Measurements from ENCODE around the gene PIAS2.
"Not testable (repeated sequence)": the region's sequence is repeated elsewhere in the genome, so short reads cannot be mapped to it uniquely, and the experiment has no call there.

PIAS2 gene

DNA sequence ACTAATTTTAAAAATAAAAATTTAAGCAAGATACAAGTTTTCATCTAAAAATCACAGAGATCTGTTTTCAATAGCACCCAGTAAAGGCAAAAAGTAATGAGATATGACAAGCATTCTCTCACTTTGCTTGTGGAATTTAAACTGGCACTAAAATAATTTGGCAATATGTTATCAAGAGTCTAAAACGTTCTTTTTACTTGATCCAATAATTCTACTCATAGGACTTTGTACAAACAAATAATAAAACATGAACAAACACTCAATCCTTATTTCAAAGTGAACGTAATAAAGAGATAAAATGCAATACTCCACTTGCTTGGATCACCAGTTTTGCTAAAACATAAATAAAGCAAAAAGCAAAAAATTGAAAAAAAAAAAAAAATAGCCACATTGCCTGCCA, 30.4 kb downstream of the PIAS2 start:
- peak; percentile 63 for DNase-seq (ENCODE audit: low read depth)
- TF ChIP-seq, protein P1, sequence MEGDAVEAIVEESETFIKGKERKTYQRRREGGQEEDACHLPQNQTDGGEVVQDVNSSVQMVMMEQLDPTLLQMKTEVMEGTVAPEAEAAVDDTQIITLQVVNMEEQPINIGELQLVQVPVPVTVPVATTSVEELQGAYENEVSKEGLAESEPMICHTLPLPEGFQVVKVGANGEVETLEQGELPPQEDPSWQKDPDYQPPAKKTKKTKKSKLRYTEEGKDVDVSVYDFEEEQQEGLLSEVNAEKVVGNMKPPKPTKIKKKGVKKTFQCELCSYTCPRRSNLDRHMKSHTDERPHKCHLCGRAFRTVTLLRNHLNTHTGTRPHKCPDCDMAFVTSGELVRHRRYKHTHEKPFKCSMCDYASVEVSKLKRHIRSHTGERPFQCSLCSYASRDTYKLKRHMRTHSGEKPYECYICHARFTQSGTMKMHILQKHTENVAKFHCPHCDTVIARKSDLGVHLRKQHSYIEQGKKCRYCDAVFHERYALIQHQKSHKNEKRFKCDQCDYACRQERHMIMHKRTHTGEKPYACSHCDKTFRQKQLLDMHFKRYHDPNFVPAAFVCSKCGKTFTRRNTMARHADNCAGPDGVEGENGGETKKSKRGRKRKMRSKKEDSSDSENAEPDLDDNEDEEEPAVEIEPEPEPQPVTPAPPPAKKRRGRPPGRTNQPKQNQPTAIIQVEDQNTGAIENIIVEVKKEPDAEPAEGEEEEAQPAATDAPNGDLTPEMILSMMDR (IDR thresholded peaks at IDR 0.05; ENCODE audit: control insufficient read depth, extremely low read depth, insufficient read depth): no peak
- H3K4me3 ChIP-seq (ENCODE audit: low read depth, low read length): peak overlapping the region; percentile 30; the same call in 1 of the 2 replicates

- DNase-seq (ENCODE audit: low read depth): no peak
- TF ChIP-seq, protein P1 (IDR thresholded peaks at IDR 0.05; ENCODE audit: control insufficient read depth, extremely low read depth, insufficient read depth): no peak
- no peak overlapping the region for H3K4me3 ChIP-seq (ENCODE audit: low read depth, low read length)
Measured at GRCh38 chr18:46883180-46883579, 34.1 kb downstream of the PIAS2 start.

DNA sequence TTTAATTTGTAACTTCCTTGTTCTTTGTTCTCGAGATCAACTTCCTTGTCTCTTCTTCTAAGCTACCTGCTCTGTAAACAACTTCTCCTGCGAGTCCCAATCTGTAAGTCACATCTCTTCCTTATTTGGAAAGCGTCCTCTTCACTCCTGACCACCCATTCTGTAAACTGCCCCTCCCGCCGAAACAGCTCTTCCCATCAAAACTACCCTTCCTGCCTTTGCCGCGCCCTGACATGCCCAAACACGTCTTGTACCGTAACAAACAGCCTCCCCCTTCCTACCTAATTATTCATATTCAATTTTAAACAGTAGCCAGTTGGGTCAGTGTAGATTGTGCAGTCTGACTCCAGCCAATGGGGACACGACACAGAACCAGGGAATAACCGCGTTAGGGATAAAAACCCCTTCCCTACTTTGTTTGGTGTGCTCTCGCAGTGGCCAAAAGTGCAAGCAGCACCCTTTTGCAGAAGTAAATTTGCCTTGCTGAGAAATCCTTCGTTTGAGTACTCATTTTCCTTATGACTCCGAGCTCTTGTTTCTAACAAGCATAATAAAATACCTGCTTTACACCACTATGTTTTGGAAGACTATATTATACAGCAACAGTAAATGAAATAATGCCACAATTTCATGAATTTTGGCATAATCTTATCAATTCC, 39.8 kb downstream of the PIAS2 start:
- TF ChIP-seq, protein P1 (IDR thresholded peaks at IDR 0.05; ENCODE audit: control insufficient read depth, extremely low read depth, insufficient read depth): no peak
- no peak overlapping the region for H3K4me3 ChIP-seq (ENCODE audit: low read depth, low read length)
- DNase-seq (ENCODE audit: low read depth): peak; percentile 61

DNA sequence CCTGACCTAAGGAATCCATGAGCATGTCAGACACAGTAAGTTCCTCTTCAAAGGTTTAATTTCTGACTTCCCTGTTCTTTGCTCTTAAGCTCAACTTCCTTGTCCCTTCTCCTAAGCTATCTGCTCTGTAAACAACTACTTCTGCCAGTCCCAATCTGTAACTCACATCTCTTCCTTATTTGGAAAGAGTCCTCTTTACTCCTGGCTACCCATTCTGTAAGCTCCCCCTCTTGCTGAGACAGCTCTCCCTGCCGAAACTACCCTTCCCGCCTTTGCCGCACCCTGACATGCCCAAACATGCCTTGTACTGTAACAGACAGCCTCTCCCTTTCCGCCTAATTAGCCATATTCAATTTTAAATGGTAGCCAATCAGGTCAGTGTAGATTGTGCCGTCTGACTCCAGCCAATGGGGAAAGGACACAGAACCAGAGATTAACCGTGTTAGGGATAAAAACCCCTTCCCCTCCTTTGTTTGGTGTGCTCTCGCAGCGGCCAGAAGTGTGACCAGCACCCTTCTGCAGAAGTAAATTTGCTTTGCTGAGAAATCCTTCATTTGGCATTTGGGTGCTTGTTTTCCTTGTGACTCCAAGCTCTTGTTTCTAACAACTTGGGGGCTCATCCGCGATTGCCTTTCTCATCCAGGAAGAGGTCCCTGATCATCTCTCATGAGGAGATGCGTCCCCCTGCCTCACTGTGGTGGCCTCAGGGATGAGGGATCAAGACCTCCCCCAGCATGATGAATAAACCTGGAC, 49.0 kb downstream of the PIAS2 start:
- H3K4me3 ChIP-seq (ENCODE audit: low read depth, low read length): no peak overlapping the region
- DNase-seq (ENCODE audit: low read depth): peak; percentile 72

GRCh38 chr18:46867367-46868143, 49.8 kb downstream of the PIAS2 start:
- TF ChIP-seq, protein P1 (IDR thresholded peaks at IDR 0.05; ENCODE audit: control insufficient read depth, extremely low read depth, insufficient read depth): no peak
- no peak for DNase-seq (ENCODE audit: low read depth)
- H3K4me3 ChIP-seq (ENCODE audit: low read depth, low read length): no peak overlapping the region

More for the DNA sequence above, 49.0 kb downstream of the PIAS2 start:
- TF ChIP-seq, protein P1 (IDR thresholded peaks at IDR 0.05; ENCODE audit: control insufficient read depth, extremely low read depth, insufficient read depth): no peak

- H3K4me3 ChIP-seq (ENCODE audit: low read depth, low read length): no peak overlapping the region
- TF ChIP-seq, protein P1 (IDR thresholded peaks at IDR 0.05; ENCODE audit: control insufficient read depth, extremely low read depth, insufficient read depth): no peak
- no peak for DNase-seq (ENCODE audit: low read depth)
Measured at GRCh38 chr18:46866523-46866922, 50.8 kb downstream of the PIAS2 start.

- H3K4me3 ChIP-seq (ENCODE audit: low read depth, low read length); DNase-seq (ENCODE audit: low read depth): not testable (repeated sequence)
Measured at GRCh38 chr18:46865245-46865644, 52.1 kb downstream of the PIAS2 start.
